Muscle of arm (tissue), 12 donors: ENCODE results near the gene GMDS. TPM values are rescaled to one million over a fixed set of nuclear protein-coding genes. Genes with fewer than 3 reads are reported as not detected.

Experiments
- DNase-seq: peaks from one replicate; pipeline ENCODE4 v3.0.0-alpha.2; 2013
- polyA plus RNA-seq, 12 donors: library from polyadenylated mRNA; unstranded; fragments of 120-200 nt; gene quantifications; one replicate each; pipeline ENCODE4 v1.2.1, GENCODE V29; 2013; ENCODE audit not compliant: insufficient read length in 12 of 12

The GMDS gene
- polyA plus RNA-seq, 12 donors, result 8.6 to 22.6 (median 10.5) TPM; not detected in 1

GRCh38 chr6:2244261-2245102 is 923 bp downstream of the GMDS start:
- DNase-seq, result no peak

GRCh38 chr6:2242311-2242710 is 3.1 kb downstream of the GMDS start:
- DNase-seq, result no peak

- no peak for DNase-seq
These were observed 4.4 kb downstream of the GMDS start for GRCh38 chr6:2240961-2241360.

- DNase-seq, result no peak
These were observed 8.4 kb downstream of the GMDS start for GRCh38 chr6:2237001-2237400.

GRCh38 chr6:2235777-2236495 is 9.5 kb downstream of the GMDS start:
- DNase-seq, result no peak

GRCh38 chr6:2232445-2232844 is 13.0 kb downstream of the GMDS start:
- no peak for DNase-seq

GRCh38 chr6:2231438-2231837 is 14.0 kb downstream of the GMDS start:
- no peak for DNase-seq

- DNase-seq, result no peak
These were observed 14.6 kb downstream of the GMDS start for GRCh38 chr6:2230659-2231277.

- DNase-seq, result no peak
These were observed 15.7 kb downstream of the GMDS start for GRCh38 chr6:2229742-2230141.

- no peak for DNase-seq
These were observed 16.4 kb downstream of the GMDS start for GRCh38 chr6:2229039-2229438.

- no peak for DNase-seq
These were observed 17.0 kb downstream of the GMDS start for GRCh38 chr6:2228392-2228791.

- no peak for DNase-seq
These were observed 18.6 kb downstream of the GMDS start for GRCh38 chr6:2226775-2227174.

- no peak for DNase-seq
These were observed 19.7 kb downstream of the GMDS start for GRCh38 chr6:2225422-2226392.

GRCh38 chr6:2224847-2225382 is 20.5 kb downstream of the GMDS start:
- DNase-seq, result no peak

GRCh38 chr6:2222275-2222842 is 23.0 kb downstream of the GMDS start:
- DNase-seq, result no peak

- no peak for DNase-seq
These were observed 23.6 kb downstream of the GMDS start for GRCh38 chr6:2221726-2222274.

- DNase-seq, result no peak
These were observed 25.3 kb downstream of the GMDS start for GRCh38 chr6:2220154-2220553.

- no peak for DNase-seq
These were observed 26.5 kb downstream of the GMDS start for GRCh38 chr6:2218866-2219265.

- DNase-seq, result no peak
These were observed 28.5 kb downstream of the GMDS start for GRCh38 chr6:2216794-2217383.

GRCh38 chr6:2215342-2215741 is 30.1 kb downstream of the GMDS start:
- DNase-seq, result no peak
